ACHN (cell line): ENCODE measurements around the gene FBP1.
"Not testable (repeated sequence)": the region's sequence is repeated elsewhere in the genome, so short reads cannot be mapped to it uniquely, and the experiment has no call there.

Experiments
- DNase-seq: peaks from one replicate; pipeline ENCODE4 v3.0.0-alpha.2; 2015
- in situ Hi-C: cut with HindIII; loops from 2 replicates; pipeline ENCODE4 v1.10.0; 2017; ENCODE audit warnings: low sequenced_read_pairs, low pct_ligation_motif_present, low pct_unique_long_range_greater_than_20kb

Gene FBP1

DNA sequence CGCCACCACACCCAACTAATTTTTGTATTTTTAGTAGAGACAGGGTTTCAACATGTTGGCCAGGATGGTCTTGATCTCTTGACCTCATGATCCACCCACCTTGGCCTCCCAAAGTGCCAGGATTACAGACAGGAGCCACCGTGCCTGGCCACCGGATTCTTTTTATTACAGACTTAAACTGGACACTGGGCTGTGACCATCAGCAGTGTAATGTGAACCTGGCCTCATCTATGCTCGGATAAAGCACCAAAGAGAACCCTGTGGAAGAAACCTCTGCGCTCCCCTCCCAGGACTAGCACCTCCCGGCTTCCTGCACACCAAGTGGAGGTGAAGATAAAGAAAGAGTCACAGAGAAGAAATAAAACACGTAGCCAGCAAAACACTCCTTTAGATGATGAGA, 46.6 kb downstream of the FBP1 start:
- DNase-seq, in situ Hi-C loops: not testable (repeated sequence)

DNA sequence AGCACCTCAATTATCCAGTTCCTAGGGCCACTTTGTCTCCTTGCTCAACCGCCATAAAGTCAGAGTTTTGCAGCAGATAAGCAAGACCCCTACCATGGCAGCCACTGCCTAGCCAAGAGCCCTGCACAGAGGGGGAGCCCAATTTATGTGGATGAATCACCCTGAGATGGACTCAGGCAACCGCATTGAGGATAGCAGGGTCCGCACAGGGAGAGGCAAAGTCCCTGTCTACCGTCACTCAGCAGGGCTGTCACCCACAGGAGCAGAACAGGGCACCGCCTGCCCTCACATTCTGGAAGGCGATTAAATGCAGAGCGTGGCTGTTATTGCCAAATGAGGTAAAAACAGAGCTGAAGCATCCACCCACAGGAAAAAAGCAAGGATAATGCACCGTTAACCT, 47.4 kb downstream of the FBP1 start:
- no peak for DNase-seq
- in situ Hi-C loops = no loop called here

GRCh38 chr9:94591046-94591545, 48.2 kb downstream of the FBP1 start:
- DNase-seq, in situ Hi-C loops: not testable (repeated sequence)

- in situ Hi-C loops = no loop called here
- DNase-seq = no peak
Measured at GRCh38 chr9:94588681-94589080, 50.6 kb downstream of the FBP1 start.

GRCh38 chr9:94586814-94587213, 52.5 kb downstream of the FBP1 start:
- DNase-seq = no peak

GRCh38 chr9:94586316-94586715, 53.0 kb downstream of the FBP1 start:
- in situ Hi-C loops = no loop called here

More at GRCh38 chr9:94586814-94587213, 52.5 kb downstream of the FBP1 start:
- in situ Hi-C loops = no loop called here

DNA sequence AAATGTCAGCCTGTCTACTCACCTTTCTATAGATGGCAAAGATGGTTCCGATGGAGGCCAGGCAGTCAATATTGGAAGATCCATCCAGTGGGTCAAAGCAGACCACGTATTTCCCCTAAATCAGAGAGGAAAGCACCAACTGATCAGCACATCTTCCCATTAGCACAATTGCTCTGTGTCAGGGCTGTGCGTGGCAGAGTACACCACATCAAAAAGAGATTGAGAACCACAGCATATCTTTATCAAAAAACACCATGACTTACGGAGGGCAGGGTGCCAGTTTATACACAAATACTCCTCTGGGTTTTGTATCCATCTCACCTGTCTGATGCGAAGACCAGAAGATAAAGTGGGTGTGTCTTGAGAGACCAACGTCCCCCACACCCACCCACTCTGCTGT, 54.8 kb downstream of the FBP1 start:
- no peak for DNase-seq

More at GRCh38 chr9:94586316-94586715, 53.0 kb downstream of the FBP1 start:
- no peak for DNase-seq

GRCh38 chr9:94581728-94582127, 57.6 kb downstream of the FBP1 start:
- in situ Hi-C loops = no loop called here
- DNase-seq = no peak

More for the DNA sequence above, 54.8 kb downstream of the FBP1 start:
- in situ Hi-C loops = no loop called here

GRCh38 chr9:94577571-94577970, 61.7 kb downstream of the FBP1 start:
- in situ Hi-C loops = no loop called here
- DNase-seq = no peak

GRCh38 chr9:94577036-94577435, 62.3 kb downstream of the FBP1 start:
- no peak for DNase-seq
- in situ Hi-C loops = no loop called here

DNA sequence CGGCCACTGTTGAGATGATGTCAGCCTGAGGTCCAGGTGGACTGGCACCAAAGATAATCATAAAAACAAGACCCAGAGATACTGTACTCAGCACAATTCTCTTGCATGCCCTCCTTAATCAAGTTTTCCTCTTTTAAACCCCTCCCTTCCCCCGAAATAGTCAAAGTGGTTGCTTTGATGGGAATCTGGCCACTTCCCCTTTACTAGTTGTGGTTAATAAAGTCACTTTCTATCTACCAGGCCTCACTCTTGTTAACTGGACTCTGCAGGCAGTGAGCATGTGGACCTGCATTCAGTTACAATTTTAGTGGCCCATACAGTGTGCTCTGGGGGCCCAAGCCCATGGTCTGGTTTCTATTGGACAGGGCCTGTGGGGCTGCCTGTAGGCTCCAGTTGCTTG, 63.2 kb downstream of the FBP1 start:
- no peak for DNase-seq
- in situ Hi-C loops = no loop called here

DNA sequence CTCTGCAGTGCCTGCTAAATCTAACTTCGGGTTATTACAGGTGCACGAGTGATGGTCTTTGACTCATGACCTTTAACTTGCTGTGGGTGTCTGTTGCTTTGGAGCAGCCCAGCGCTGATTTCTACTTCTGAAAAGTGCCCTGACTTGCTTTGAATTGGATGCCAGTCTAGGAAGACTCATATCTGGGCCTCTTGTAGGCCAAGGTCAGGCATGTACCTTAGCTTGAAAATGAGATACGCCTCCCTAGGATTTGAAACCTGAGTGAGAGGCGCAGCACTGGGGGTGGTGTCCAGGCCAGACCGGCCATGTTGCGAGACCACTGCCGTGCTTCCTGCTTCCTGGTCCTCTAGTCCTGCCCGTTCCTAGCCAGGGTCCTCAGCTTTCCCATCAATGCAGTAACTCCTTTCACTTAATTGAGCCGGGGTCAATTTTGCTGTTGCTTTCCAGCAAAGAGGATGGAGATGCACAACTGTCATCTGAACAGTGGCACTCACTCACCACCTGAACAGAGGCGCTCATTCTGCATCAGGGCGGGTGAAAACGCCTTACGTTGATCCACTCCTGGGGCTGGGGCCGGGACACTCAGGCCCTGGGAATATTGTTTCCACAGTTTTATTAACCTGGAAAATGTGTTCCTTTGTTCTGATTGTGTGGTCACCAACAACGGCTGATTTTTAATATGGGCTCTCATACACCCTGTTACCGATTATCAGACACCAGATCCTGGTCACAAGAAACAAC, 70.2 kb downstream of the FBP1 start:
- in situ Hi-C loops = no loop called here
- DNase-seq = no peak

DNA sequence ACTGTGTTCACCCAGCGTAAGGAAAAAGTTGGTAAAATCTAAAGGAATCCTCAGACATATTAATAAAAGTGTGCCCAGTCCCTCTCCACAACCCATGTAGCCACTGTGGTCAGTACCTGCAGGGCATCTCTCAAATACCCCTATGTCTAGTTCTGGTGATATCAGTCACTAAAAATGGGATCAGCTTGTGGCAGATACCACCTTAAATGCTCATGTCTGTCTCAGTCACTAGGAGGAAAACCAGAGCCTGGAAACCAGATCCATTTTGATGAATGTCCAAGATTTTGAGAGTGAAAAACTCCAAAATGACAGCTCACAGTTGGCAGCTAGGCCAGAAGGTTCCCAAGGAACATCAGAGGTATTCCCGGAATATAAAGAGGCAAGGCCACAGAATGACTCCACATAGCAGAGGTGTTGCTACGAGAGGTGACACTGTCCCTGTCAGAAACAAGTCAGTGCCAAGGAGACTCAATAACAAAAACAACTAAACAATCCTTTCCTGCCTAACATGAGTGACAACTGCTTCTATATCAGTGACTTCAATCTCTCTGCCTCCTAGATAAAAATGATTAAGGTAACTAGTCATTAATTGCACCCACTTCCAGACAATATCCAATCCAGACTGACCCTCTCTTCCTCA, 70.9 kb downstream of the FBP1 start:
- no peak for DNase-seq
- in situ Hi-C loops = no loop called here

DNA sequence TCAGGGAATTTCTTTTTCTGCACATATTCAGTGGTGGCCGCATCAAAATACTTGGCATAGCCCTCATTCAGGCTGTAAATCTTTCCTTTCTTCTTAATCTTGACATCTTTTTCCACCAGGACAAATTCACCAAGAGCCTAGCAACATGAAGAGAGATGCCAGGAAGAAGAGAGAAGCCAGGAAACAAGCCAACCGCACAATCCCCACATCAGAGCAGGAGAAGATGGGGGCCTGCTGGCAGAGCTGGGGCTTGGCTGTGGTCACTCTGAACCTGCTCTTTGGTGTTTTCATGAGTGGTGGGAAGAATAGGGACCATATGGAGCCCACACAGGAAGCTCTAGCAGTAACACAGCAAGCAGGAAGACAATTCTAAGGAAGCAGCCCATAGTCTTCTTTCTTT, 72.0 kb downstream of the FBP1 start:
- in situ Hi-C loops = no loop called here
- no peak for DNase-seq

DNA sequence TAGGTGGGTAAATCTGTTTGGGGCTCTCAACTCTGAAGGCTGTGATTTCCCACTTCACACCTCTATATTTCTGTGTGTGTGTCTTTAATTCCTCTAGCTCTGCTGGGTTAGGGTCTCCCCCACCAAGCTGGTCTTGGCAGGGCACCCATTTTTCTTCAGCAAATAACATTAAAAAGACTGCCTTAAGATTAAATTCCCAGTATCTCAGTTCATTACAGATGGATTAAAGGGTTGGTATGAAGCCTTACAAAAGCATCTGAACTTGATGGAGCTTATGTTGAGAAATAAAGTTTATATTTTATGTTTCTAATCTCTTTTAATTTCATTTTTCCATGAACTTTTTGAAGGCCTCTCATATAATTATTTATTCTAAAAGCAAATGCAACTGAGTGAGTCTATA, 72.8 kb downstream of the FBP1 start:
- in situ Hi-C loops = no loop called here
- no peak for DNase-seq

- DNase-seq, in situ Hi-C loops: not testable (repeated sequence)
Measured at GRCh38 chr9:94564279-94564678, 75.0 kb downstream of the FBP1 start.

- no peak for DNase-seq
- in situ Hi-C loops = no loop called here
Measured at GRCh38 chr9:94563548-94563947, 75.8 kb downstream of the FBP1 start.

DNA sequence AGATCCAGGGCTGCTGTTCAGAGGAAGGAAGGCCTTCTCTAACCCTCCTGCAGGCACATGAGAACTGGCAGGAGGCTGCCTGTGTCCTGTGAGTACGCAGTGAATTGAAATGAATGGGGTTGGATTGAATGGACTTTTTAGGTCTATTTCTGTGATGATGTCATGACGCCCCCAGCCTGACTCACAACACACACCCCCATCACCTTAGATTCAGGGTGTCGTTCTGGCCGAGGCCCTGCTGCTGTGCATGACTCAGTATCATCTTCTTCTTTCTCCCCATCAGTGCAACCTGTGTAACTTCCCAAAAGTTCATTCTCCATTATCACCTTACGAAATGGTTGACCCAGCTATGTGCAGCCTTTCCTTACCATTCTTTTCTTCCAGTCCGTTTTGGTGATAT, 79.1 kb downstream of the FBP1 start:
- in situ Hi-C loops = no loop called here
- DNase-seq = no peak

GRCh38 chr9:94557376-94557775, 81.9 kb downstream of the FBP1 start:
- in situ Hi-C loops = no loop called here
- DNase-seq = no peak
